Measurements from ENCODE around the gene SEC14L2.
A peak's percentile ranks its signal among the peaks of the same experiment; 100 is the strongest.
"Not testable (repeated sequence)": the region's sequence is repeated elsewhere in the genome, so short reads cannot be mapped to it uniquely, and the experiment has no call there.

Gene SEC14L2

GRCh38 chr22:30402028-30402765 is 5.4 kb downstream of the SEC14L2 start:
- peak; percentile 73 for DNase-seq (ENCODE audit: low spot score)
- in situ Hi-C loops (cut with MboI; ENCODE audit: low sequenced_read_pairs, unreplicated experiment) = no loop called here
- TF ChIP-seq CTCF (IDR thresholded peaks at IDR 0.05; ENCODE audit: borderline replicate concordance, control extremely low read depth, extremely low read depth, insufficient read depth, missing control alignments) = no peak

GRCh38 chr22:30402766-30403104 is 5.9 kb downstream of the SEC14L2 start:
- DNase-seq (ENCODE audit: low spot score); in situ Hi-C loops (cut with MboI; ENCODE audit: low sequenced_read_pairs, unreplicated experiment): not testable (repeated sequence)

- DNase-seq (ENCODE audit: low spot score) = no peak
- in situ Hi-C loops (cut with MboI; ENCODE audit: low sequenced_read_pairs, unreplicated experiment) = no loop called here
- TF ChIP-seq CTCF (IDR thresholded peaks at IDR 0.05; ENCODE audit: borderline replicate concordance, control extremely low read depth, extremely low read depth, insufficient read depth, missing control alignments) = no peak
Measured at GRCh38 chr22:30404307-30404706, 7.5 kb downstream of the SEC14L2 start.

GRCh38 chr22:30405731-30406130 is 8.9 kb downstream of the SEC14L2 start:
- in situ Hi-C loops (cut with MboI; ENCODE audit: low sequenced_read_pairs, unreplicated experiment) = no loop called here
- no peak for DNase-seq (ENCODE audit: low spot score)
- no peak for TF ChIP-seq CTCF (IDR thresholded peaks at IDR 0.05; ENCODE audit: borderline replicate concordance, control extremely low read depth, extremely low read depth, insufficient read depth, missing control alignments)

- DNase-seq (ENCODE audit: low spot score) = no peak
- in situ Hi-C loops (cut with MboI; ENCODE audit: low sequenced_read_pairs, unreplicated experiment) = no loop called here
- no peak for TF ChIP-seq CTCF (IDR thresholded peaks at IDR 0.05; ENCODE audit: borderline replicate concordance, control extremely low read depth, extremely low read depth, insufficient read depth, missing control alignments)
Measured at GRCh38 chr22:30406400-30406799, 9.6 kb downstream of the SEC14L2 start.

GRCh38 chr22:30408388-30409102 is 11.7 kb downstream of the SEC14L2 start:
- DNase-seq (ENCODE audit: low spot score) = no peak
- in situ Hi-C loops (cut with MboI; ENCODE audit: low sequenced_read_pairs, unreplicated experiment) = no loop called here
- TF ChIP-seq CTCF (IDR thresholded peaks at IDR 0.05; ENCODE audit: borderline replicate concordance, control extremely low read depth, extremely low read depth, insufficient read depth, missing control alignments) = no peak

- DNase-seq (ENCODE audit: low spot score) = no peak
- TF ChIP-seq CTCF (IDR thresholded peaks at IDR 0.05; ENCODE audit: borderline replicate concordance, control extremely low read depth, extremely low read depth, insufficient read depth, missing control alignments) = no peak
- in situ Hi-C loops (cut with MboI; ENCODE audit: low sequenced_read_pairs, unreplicated experiment) = no loop called here
Measured at GRCh38 chr22:30411780-30412179, 15.0 kb downstream of the SEC14L2 start.

Measured in GM13976 (cell line).